HG03354 (cell line): ENCODE measurements around the gene PSMB8.

Source experiments
- ATAC-seq: cut with Tn5 transposase; IDR thresholded peaks from one replicate; pipeline ENCODE4 v1.9.1; 2021; ENCODE audit warnings: mild to moderate bottlenecking; ENCODE audit not compliant: unreplicated experiment, poor library complexity, severe bottlenecking

The PSMB8 gene

DNA sequence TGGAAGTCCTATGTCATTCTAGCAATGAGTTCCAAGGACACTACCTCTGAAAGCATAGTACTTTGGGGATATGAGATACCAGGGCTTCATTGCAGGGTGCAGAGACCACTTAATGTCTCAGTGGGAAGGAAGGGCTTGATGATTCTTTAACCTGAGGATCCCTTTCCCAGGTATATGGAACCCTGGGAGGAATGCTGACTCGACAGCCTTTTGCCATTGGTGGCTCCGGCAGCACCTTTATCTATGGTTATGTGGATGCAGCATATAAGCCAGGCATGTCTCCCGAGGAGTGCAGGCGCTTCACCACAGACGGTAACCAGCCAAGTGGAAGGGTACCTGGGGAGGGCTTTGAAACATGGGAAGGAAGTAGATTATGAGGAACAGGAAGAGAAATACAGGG, 14.3 kb upstream of the PSMB8 start:
- no peak for ATAC-seq

DNA sequence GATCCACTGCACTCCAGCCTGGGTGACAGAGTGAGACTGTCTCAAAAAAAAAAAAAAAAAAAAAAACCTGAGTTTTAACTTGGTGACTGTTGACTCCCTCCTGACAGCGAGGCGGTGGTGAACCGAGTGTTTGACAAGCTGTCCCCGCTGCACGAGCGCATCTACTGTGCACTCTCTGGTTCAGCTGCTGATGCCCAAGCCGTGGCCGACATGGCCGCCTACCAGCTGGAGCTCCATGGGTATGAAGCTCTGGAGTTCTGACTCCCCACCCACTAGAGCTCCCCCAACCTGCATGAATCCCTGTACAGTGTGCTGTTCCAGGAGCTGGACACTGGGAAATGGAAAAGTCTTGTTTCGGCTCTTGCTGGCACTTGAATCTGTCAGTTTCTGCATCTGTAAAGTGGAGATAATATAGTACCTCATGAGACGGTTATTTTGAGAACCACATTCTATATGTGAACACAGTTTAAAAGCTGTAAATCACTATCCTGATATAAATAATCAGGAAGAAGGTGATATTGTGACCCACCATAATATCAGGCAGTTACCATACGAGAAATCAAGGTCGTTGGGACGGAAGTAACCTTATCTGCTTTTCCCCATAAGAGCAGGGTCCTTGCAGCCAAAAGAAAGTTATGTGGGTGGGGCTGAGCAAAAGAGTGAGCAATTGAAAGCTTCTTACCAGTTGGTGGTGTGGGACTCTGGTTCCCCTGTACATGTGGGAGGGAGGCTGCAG, 13.5 kb upstream of the PSMB8 start:
- no peak for ATAC-seq

DNA sequence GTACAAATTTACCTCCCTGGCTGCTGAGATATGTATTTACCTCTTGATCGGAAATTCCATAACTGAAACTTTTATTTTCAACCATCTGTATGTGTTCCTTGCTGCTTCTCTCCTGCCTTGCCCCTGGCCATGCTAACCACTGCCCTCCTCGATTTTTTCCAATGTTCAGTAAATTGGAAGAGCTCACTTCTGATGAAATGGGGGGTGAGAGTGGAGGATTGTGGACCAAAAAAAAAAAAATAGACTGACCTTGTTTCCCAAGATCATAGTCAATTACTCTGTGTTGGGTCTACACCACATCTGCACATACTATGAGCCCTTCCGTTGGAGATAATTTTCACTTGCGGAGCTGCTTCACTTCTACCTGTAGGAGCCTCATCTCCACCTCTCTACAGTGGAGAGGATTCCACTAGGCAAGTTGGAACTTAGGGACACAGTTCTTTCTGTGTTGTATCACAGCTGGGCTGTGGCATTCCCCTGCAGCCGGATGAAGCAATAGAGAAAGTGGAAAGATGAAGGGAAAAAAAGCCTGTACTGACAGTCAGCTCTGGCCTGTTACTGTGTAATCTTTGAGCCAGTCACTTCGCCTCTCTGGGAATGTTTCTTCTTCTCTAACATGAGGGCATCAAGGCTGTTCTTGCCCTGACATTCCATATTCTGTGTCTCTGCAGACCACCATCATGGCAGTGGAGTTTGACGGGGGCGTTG, 11.8 kb upstream of the PSMB8 start:
- no peak for ATAC-seq

DNA sequence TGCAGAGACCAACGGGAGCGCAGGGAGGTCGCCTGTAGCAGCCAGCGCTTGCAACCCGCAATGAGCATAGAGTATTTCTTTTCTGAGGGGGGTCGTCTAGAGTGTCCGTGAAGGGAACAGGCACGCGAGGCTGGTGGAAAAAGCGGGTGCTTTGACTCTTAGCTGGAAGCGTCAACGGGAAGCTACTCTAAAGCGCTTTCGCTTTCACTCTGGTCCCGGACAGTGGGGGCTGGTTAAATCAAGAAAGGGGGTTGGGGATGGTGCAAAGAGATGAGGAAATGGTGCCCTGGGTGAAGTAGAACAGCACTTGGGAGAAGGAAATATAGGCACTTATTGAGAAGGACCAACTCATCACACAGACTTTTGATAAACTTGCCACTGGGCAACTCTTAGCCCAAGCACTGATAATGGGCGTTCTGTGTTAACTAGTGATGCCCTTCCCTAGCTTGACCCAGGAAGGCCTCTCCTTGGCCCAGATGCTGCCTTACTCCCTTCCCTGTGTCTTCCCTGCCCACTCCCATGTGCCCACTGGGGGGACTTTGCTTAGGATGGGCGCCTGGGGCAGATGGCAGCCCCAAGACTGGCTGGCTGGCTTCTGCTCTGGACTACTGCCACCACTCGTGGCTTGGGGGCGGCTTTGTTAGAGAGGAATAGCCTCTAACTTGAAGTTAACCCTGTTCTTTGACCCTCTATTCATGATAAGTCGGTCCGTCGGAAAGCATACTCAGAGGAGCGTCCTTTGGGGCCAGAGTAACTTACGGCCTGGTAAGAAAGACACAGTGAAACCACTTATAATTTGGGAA, 10.7 kb upstream of the PSMB8 start:
- ATAC-seq, result peak; percentile 30

DNA sequence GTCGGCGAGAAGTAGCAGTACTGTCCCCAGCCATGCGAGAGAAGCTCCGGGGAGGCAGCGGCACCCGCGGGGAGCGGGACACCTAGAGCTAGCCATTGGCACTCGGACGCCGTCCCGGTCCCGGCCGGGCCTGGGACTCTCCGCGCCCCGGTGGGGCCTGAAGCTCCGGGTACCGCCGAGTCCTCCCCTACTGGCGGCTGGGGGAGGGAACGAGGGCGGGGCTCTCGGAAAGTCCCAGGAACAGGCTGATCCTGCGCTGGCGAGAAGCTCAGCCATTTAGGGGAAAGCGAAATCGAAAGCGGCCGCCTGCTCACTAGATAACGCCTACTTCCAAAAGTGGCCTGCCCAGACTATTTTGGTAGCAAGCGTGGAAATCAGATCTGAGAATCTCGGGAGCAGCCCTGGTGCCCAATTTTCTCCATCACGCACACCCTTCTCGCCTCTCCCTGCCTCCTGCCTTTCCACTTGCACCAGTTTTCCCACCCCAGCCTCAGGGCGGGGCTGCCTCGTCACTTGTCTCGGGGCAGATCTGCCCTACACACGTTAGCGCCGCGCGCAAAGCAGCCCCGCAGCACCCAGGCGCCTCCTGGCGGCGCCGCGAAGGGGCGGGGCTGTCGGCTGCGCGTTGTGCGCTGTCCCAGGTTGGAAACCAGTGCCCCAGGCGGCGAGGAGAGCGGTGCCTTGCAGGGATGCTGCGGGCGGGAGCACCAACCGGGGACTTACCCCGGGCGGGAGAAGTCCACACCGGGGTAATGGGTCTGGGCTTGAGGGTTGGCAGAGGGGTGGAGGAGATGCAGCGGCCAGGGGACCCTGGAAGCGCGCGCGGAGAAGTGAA, 9.9 kb upstream of the PSMB8 start, which contains the start of the genes PSMB9 and TAP1:
TSS of gene PSMB9 (plus strand) at position 652 of the 835 bp plus-strand sequence. CDS start at position 690, 38 bp downstream.
TSS of gene TAP1 (minus strand) at position 164 of the 835 bp plus-strand sequence. CDS start at position 96, 68 bp downstream.
- ATAC-seq, result peak; percentile 81

DNA sequence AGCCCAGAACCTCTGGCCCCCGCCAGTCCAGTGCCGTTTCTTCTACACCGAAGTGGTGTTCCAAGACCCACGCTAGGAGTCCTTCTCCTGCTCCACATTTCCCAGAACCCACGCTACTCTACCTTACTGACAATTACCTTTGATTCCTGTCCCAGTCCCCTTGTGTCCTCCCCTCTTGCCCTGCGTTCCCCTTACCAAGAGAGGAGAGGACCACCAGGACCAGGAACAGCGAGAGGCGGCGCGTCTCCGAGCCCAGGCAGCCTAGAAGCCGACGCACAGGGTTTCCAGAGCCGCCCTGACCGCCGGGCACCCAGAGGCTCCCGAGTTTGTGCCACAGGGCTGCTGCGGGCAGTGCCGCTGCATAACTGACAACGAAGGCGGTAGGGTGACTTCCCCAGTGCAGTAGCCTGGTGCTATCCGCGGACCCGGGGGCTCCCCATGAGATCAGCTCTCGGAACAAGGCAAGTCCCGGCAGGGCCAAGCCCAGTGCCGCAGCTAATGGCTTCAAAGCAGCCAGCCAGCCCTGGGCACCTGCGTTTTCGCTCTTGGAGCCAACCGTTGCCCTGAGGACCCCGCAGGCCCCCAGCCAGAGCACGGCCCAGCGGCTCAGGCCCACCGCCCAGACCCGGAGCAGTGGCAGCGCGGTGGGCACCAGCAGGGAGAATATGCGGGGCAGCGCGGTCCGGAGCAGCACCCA, 9.1 kb upstream of the PSMB8 start:
- peak; percentile 20 for ATAC-seq

DNA sequence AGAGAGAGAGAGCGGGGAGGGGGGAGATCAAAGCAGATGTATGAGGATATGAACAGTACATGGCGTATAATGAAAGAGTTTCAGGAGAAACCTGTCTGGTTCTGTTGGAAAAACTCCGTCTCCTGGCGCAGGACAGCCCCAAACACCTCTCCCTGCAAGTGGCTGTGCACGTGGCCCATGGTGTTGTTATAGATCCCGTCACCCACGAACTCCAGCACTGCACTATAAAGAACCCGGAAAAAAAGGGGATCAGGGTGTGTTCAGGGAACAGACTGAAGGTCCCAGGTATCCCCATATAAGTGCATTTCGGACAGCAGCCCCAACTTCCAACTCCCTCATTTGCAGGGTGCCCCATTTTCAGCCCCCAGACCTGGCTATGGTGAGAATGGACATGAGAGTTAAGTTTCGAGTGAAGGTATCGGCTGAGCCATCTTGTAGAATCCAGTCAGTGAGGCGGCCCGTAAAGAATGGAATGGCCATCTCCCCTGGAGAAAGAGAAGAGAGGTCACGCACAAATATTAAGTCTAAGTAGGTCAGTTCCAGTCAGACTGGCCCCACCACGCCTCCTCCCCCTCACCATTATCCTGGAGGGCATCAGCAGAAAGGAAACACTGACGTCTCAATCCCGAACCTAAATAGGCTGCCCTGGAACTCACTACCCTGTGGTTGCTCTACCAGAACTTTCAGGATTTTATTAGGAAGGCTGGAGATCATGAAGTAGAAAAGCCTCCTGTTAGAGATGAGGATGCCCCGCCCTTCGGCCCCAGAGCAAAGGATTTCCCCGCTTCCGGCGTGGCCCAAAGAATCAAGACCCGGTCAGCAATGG, 8.4 kb upstream of the PSMB8 start:
- ATAC-seq, result no peak

DNA sequence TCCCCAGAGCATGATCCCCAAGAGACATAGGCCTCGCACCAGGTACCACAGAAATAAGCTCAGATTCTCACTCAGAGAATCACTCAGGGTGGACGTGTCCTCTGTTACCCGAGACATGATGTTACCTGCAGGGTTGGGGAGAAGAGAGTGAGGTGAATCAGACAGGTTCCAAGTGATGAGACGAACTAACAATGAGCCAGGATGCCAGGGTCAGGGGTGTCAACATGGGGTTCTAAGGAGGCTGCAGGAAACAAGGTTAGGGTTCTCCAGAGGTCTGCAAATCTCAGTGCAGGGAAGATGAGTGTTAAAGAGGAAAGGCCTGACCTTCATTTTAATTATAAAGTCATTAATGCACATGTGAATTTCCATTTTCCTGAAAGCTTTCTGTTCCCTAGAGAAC, 7.2 kb upstream of the PSMB8 start:
- no peak for ATAC-seq

DNA sequence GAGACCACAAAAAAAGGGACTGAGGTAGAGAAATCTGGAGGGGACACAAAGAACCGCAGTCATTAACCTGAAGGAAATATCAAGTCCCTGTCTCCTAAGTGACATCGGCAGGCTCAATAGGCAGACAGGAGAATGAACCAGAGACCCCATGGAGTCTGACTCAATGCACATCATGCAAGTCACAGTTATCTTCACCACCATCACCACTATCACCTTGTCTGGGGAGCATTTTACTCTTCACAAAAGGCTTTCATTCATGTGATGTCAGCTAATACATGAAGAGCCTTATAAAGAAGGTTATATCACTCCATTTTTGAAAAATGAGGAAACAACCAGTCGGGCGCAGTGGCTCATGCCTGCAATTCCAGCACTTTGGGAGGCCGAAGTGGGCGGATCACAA, 5.3 kb upstream of the PSMB8 start:
- no peak for ATAC-seq

DNA sequence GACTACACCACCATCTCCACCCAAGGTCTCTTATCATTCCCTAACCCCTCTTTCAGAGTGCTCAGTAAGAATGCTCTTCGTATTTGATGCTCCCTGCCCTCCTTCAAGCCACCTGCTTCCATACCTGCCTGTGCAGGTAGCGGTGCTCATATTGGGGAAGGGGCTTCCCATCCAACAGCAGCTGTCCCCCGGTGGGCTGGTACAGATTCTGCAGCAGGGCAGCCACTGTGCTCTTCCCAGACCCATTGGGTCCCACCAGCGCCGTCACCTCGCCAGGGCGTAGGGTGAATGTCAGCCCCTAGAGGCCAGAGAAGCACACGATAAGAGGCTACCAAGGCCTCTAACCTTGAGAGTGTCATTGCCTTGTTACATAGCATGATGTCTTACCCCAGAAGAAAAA, 3.9 kb upstream of the PSMB8 start:
- no peak for ATAC-seq

DNA sequence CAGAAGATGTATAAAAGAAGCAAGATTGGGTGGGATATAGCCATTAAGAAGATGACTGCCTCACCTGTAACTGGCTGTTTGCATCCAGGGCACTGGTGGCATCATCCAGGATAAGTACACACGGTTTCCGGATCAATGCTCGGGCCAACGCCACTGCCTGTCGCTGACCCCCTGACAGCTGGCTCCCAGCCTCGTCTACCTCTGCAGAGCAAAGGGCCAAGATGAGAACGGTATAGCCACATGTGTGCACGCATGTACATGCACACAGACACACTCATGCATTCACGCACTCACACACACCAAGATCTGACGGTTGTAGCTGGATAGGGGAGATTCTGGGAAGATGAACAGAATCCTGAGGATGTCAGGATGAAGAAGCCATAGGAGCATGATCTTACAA, 3.2 kb upstream of the PSMB8 start:
- ATAC-seq, result no peak

DNA sequence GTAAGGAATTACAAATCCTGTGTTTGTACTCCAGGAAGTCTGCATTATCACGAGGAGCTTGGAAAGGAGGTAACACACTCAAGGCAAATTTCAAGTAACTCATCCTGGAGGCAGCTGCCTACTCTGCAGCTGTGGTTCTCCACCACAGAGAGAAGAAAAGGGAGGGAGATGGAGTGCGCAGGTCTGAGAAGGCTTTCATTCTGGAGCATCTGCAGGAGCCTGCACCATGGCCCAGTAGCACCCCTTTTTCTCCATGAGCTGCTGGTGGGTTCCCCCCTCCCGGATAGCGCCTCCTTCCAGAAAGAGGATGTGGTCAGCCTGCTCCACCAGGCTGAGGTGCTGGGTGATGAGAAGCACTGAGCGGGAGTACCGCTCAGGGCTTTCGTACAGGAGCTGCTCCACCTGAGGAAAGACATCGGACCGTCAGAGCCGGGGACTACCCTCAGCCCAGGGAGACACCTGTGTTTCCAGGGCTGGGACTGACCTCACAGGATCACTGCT, 1.6 kb upstream of the PSMB8 start:
- no peak for ATAC-seq

DNA sequence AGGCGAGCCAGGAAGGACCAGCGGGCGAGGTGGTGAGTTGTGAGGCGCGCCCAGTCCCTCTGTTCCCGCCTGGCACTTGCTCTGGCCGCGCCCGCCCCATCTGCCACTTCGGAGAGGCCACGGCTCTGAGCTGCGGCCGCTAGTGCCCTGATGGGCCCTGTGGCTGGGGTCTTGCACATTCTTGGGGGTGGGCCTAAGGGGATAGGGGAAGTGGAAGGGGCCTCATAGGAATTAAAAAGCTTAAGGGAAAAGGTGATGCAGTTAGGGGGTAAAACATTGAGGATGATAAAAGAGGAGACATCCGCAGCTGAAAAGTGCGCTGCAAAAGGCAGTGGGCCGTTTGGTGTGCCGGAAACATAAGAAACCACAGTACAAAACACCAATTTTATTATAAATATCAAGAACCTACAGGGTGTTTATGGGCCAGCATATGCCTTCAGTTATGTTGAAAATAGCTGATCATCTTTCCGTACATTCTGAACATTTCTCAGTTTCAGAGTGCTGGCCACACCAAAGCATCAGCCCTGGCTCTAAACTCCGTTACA, 1.1 kb upstream of the PSMB8 start:
- ATAC-seq, result no peak

DNA sequence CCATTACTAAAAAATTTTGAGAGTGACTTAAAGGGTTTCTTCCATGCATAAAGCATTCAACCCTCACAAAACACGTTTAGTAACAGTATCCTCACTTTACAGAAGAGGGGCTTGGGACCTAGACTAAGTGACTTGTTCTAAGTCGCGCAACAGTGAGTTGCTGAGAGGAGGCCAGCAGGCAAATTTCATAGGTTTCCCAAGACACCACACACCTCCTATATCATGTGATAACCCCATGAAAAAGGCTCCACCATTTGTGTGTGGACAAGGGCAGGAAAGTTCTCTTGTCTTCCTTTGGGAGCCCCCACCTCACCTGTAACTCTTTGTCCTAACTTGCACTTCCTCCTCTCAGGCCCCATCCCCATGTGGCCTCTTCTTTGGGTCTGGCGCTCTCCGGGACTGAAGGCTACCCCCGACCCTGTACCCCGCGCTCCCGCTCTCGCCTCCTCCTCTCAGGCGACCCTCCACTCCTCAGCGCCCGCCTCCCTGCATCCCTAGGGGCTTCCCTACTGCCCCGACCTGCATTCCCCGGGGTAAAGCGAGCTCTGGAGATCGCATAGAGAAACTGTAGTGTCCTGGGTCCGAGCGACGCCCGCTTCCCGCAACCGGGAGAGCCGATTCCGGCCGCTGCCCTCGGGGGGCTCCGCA, 392 bp downstream of the PSMB8 start:
- peak; percentile 0 for ATAC-seq

DNA sequence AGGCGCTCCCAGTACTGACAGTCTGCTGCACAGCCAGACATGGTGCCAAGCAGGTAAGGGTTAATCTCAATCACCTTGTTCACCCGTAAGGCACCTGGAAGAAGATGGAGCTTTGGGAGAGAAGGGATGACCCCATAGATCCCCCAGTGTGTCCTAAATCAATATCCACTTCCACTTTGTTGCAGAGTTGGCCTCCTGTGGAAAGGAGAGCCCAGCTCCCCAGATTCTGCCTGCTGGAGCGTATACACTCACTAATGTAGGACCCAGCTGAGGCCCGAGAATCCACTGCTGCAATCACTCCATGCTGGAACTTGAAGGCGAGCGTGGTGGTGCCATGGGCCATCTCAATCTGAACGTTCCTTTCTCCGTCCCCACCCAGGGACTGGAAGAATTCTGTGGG, 1.2 kb downstream of the PSMB8 start:
- no peak for ATAC-seq

DNA sequence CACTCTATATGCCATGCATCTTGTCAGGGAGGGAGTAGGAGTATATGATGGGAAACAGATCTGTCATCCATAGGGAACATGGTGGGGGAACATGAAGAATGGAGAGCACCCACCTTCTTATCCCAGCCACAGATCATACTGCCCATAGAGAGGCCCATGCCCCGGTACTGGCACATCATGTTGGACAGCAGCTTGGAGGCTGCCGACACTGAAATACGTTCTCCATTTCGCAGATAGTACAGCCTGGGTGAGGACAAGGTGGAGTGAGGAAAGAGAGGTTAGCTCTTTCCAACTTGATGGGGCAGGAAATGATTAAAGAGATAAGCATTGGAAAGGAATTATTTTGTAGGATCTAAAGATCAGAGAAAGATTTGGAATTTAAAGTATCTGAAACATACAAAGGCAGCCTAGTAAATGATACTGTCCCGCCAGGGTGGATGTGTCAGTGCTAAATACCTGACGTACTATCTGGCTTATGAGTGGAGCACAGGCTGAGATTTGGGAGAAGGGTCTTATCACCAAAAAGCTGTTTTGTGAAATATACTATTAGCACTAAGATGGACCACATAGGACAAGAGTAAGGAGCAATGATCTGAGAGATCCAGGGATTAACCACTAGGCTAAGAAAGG, 1.7 kb downstream of the PSMB8 start:
- ATAC-seq, result no peak
